Fibroblast of lung (primary cell): ENCODE data around the gene EPHB1. TPM values are rescaled to one million over a fixed set of nuclear protein-coding genes. Genes with fewer than 3 reads are reported as not detected.

Source experiments
- DNase-seq, 2 donors: peaks; one replicate each; pipeline versions ENCODE4 v3.0.0 to v3.0.0-alpha.2; 2010; ENCODE audit warnings: low read depth in 2 of 2
- H2AFZ ChIP-seq: 2 replicates; pipeline ENCODE4 v1.5.1; 2012; ENCODE audit warnings: low read length, control low read depth, inconsistent platforms
- H3K27ac ChIP-seq: 2 replicates; pipeline ENCODE4 v1.5.1; 2011; ENCODE audit warnings: low read length, control low read depth; ENCODE audit not compliant: insufficient read depth
- H3K27me3 ChIP-seq: 2 replicates; pipeline ENCODE4 v1.5.1; 2011; ENCODE audit warnings: mild to moderate bottlenecking, low read length; ENCODE audit not compliant: control insufficient read depth, insufficient read depth
- H3K36me3 ChIP-seq: 2 replicates; pipeline ENCODE4 v1.5.1; 2011; ENCODE audit warnings: low read length; ENCODE audit not compliant: control insufficient read depth, insufficient read depth
- H3K4me1 ChIP-seq: 2 replicates; pipeline ENCODE4 v1.5.1; 2011; ENCODE audit warnings: low read length; ENCODE audit not compliant: control insufficient read depth, insufficient read depth; ENCODE audit errors: extremely low read depth
- H3K4me2 ChIP-seq: 2 replicates; pipeline ENCODE4 v1.5.1; 2011; ENCODE audit warnings: low read length, control low read depth; ENCODE audit not compliant: insufficient read depth; ENCODE audit errors: extremely low read depth
- H3K4me3 ChIP-seq, 4 experiments: fragments of 200-600 bp in 1 of 4; sonication (generic) in 1 of 4; replicated peaks in 1 of 4; 2 replicates each; pipeline ENCODE4 v1.5.1; 2011 to 2016; ENCODE audit warnings: low read length in 4 of 4, low read depth in 3 of 4, mild to moderate bottlenecking in 3 of 4, control low read depth in 2 of 4, inconsistent platforms in 1 of 4, mixed read lengths in 1 of 4; ENCODE audit not compliant: insufficient read depth in 1 of 4; ENCODE audit errors: control extremely low read depth in 1 of 4
- H3K79me2 ChIP-seq: 2 replicates; pipeline ENCODE4 v1.5.1; 2012; ENCODE audit warnings: mild to moderate bottlenecking, low read length, inconsistent platforms; ENCODE audit not compliant: control insufficient read depth, insufficient read depth
- H3K9ac ChIP-seq: 2 replicates; pipeline ENCODE4 v1.5.1; 2011; ENCODE audit warnings: mild to moderate bottlenecking, low read length, control low read depth; ENCODE audit not compliant: insufficient read depth
- H3K9me3 ChIP-seq: 2 replicates; pipeline ENCODE4 v1.5.1; 2012; ENCODE audit warnings: low read depth, low read length; ENCODE audit not compliant: control insufficient read depth, insufficient read depth
- H4K20me1 ChIP-seq: 2 replicates; pipeline ENCODE4 v1.5.1; 2011; ENCODE audit warnings: low read length; ENCODE audit not compliant: control insufficient read depth, insufficient read depth; ENCODE audit errors: extremely low read depth
- CTCF ChIP-seq, 2 donors: IDR thresholded peaks in 1 of 2; conservative IDR thresholded peaks in 1 of 2; 1 replicate in 1 of 2; 2 replicates in 1 of 2; pipeline ENCODE4 v1.5.1; 2011 to 2012; ENCODE audit warnings: low read length in 2 of 2, control low read depth in 1 of 2, inconsistent platforms in 1 of 2, low read depth in 1 of 2, mild to moderate bottlenecking in 1 of 2
- EZH2 ChIP-seq: IDR thresholded peaks from 2 replicates; pipeline ENCODE4 v1.5.1; 2012; ENCODE audit warnings: low read length, control low read depth, mild to moderate bottlenecking; ENCODE audit errors: missing control alignments
- polyA plus RNA-seq, 2 donors: library from polyadenylated mRNA; depleted of rRNA in 1 of 2; stranded (reverse) in 1 of 2; unstranded in 1 of 2; fragments of >200 nt; gene quantifications; 2 replicates each; pipeline ENCODE4 v1.2.1, GENCODE V29; 2011 to 2012; ENCODE audit warnings: missing spikeins in 1 of 2
- total RNA-seq: library from RNA; depleted of rRNA; stranded (reverse); fragments of >200 nt; gene quantifications from 2 replicates; pipeline ENCODE4 v1.2.1, GENCODE V29; 2014

Gene EPHB1
- total and polyA plus RNA-seq, 2 donors (not counting 1 experiment from before 2014, with no cell fraction given): 0.14 to 0.50 TPM

- H3K9ac ChIP-seq: no peak overlapping the region
- no peaks in the 10 kb centered on the region for H3K79me2 ChIP-seq
- no peak for TF ChIP-seq EZH2
- no peak for TF ChIP-seq CTCF (conservative IDR thresholded peaks at IDR 0.05 in 1 of 2, IDR thresholded peaks at IDR 0.05 in 1 of 2; ENCODE audit: low read depth in 1 of 2, low read length in 2 of 2)
Observed at GRCh38 chr3:134753999-134754742, 40.9 kb upstream of the EPHB1 start.

GRCh38 chr3:134754768-134755559, 40.1 kb upstream of the EPHB1 start:
- no peak for TF ChIP-seq EZH2
- peak; percentile 69 to 79 for TF ChIP-seq CTCF (conservative IDR thresholded peaks at IDR 0.05 in 1 of 2, IDR thresholded peaks at IDR 0.05 in 1 of 2; ENCODE audit: low read depth in 1 of 2, low read length in 2 of 2)
- Histone ChIP-seq H3K27me3 (no peaks in the 10 kb centered on the region), H3K27ac (no peak overlapping the region), H3K4me1 (no peaks in the 10 kb centered on the region), H3K9ac (no peak overlapping the region), H2AFZ (no peak overlapping the region), H3K4me3 (no peak overlapping the region), H3K4me2 (no peak overlapping the region), H3K9me3 (no peaks in the 10 kb centered on the region), H3K79me2 (no peaks in the 10 kb centered on the region), H3K36me3 (no peaks in the 10 kb centered on the region), H4K20me1 (no peaks in the 10 kb centered on the region)
- DNase-seq: peak; percentile 16 to 24

More at GRCh38 chr3:134753999-134754742, 40.9 kb upstream of the EPHB1 start:
- no peak overlapping the region for H3K4me2 ChIP-seq
- H4K20me1 ChIP-seq: no peaks in the 10 kb centered on the region
- no peaks in the 10 kb centered on the region for H3K27me3 ChIP-seq
- H2AFZ ChIP-seq: no peak overlapping the region
- no peak for DNase-seq
- no peak overlapping the region for H3K4me3 ChIP-seq
- H3K9me3 ChIP-seq: no peaks in the 10 kb centered on the region
- H3K4me1 ChIP-seq: no peaks in the 10 kb centered on the region
- no peak overlapping the region for H3K27ac ChIP-seq
- H3K36me3 ChIP-seq: no peaks in the 10 kb centered on the region

- Histone ChIP-seq H3K79me2 (no peaks in the 10 kb centered on the region), H2AFZ (no peak overlapping the region), H3K27ac (no peak overlapping the region), H4K20me1 (no peaks in the 10 kb centered on the region), H3K9ac (no peak overlapping the region), H3K27me3 (no peaks in the 10 kb centered on the region), H3K4me1 (no peaks in the 10 kb centered on the region), H3K36me3 (no peaks in the 10 kb centered on the region), H3K9me3 (no peaks in the 10 kb centered on the region), H3K4me3 (no peak overlapping the region), H3K4me2 (no peak overlapping the region)
- TF ChIP-seq EZH2 (no peak), CTCF (conservative IDR thresholded peaks at IDR 0.05 in 1 of 2, IDR thresholded peaks at IDR 0.05 in 1 of 2; ENCODE audit: low read depth in 1 of 2, low read length in 2 of 2) (no peak)
- no peak for DNase-seq
Observed at GRCh38 chr3:134755821-134756220, 39.2 kb upstream of the EPHB1 start.
